ENCODE data around the gene GALNT16. TPM values are rescaled to one million over a fixed set of nuclear protein-coding genes. Genes with fewer than 3 reads are reported as not detected.

GALNT16 gene
- total RNA-seq, 1 donor from 2014 or later, result not detected

Other genes with a start within 250 kb of the GALNT16 start
- 11.1 and 14.1 TPM in 2 replicates for gene DCAF5, start 107.0 kb upstream of the GALNT16 start, total RNA-seq
- 15.5 and 18.3 TPM in 2 replicates for gene EXD2, start 68.7 kb upstream of the GALNT16 start, total RNA-seq
- 91.6 and 242 TPM in 2 replicates for gene ERH, start 138.1 kb downstream of the GALNT16 start, total RNA-seq
- gene SLC39A9, start 138.5 kb downstream of the GALNT16 start, total RNA-seq, result 112 and 140 TPM in 2 replicates
- 0.26 TPM in 1 of 2 replicates, not detected in the other for gene PLEKHD1, start 224.6 kb downstream of the GALNT16 start, total RNA-seq